ENCODE data around the gene DYRK1A.

Gene DYRK1A

GRCh38 chr21:37554661-37555379 is 188.2 kb downstream of the DYRK1A start:
- no peak for DNase-seq

GRCh38 chr21:37555672-37556261 is 189.2 kb downstream of the DYRK1A start:
- DNase-seq = no peak

GRCh38 chr21:37557261-37557950 is 190.8 kb downstream of the DYRK1A start:
- no peak for DNase-seq

GRCh38 chr21:37558676-37559211 is 192.2 kb downstream of the DYRK1A start:
- DNase-seq = no peak

- no peak for DNase-seq
These were observed 193.8 kb downstream of the DYRK1A start for GRCh38 chr21:37560385-37560784.

- no peak for DNase-seq
These were observed 194.9 kb downstream of the DYRK1A start for GRCh38 chr21:37561506-37561905.

- no peak for DNase-seq
These were observed 195.7 kb downstream of the DYRK1A start for GRCh38 chr21:37561941-37562919.

- DNase-seq = no peak
These were observed 196.5 kb downstream of the DYRK1A start for GRCh38 chr21:37562920-37563640.

- peak; percentile 94 for DNase-seq
These were observed 197.2 kb downstream of the DYRK1A start for GRCh38 chr21:37563641-37564340.

- DNase-seq = peak; percentile 99
These were observed 197.9 kb downstream of the DYRK1A start for GRCh38 chr21:37564341-37564923.

GRCh38 chr21:37564924-37565529 is 198.5 kb downstream of the DYRK1A start:
- no peak for DNase-seq

GRCh38 chr21:37565530-37566223 is 199.1 kb downstream of the DYRK1A start:
- DNase-seq = peak; percentile 28

- no peak for DNase-seq
These were observed 200.4 kb downstream of the DYRK1A start for GRCh38 chr21:37566790-37567615.

- DNase-seq = no peak
These were observed 201.8 kb downstream of the DYRK1A start for GRCh38 chr21:37568415-37568814.

- DNase-seq = no peak
These were observed 202.3 kb downstream of the DYRK1A start for GRCh38 chr21:37568916-37569315.

GRCh38 chr21:37571442-37571841 is 204.9 kb downstream of the DYRK1A start:
- DNase-seq = no peak

- DNase-seq = no peak
These were observed 207.7 kb downstream of the DYRK1A start for GRCh38 chr21:37574316-37574715.

- no peak for DNase-seq
These were observed 208.2 kb downstream of the DYRK1A start for GRCh38 chr21:37574751-37575150.

- no peak for DNase-seq
These were observed 209.0 kb downstream of the DYRK1A start for GRCh38 chr21:37575580-37575979.

Data from fibroblast of skin of right quadriceps (primary cell).